HG03103 (cell line): Measurements from ENCODE around the gene PRIMA1.

Source experiments
- ATAC-seq: cut with Tn5 transposase; IDR thresholded peaks from one replicate; pipeline ENCODE4 v1.9.1; 2021; ENCODE audit warnings: low read depth; ENCODE audit not compliant: unreplicated experiment

Gene PRIMA1

DNA sequence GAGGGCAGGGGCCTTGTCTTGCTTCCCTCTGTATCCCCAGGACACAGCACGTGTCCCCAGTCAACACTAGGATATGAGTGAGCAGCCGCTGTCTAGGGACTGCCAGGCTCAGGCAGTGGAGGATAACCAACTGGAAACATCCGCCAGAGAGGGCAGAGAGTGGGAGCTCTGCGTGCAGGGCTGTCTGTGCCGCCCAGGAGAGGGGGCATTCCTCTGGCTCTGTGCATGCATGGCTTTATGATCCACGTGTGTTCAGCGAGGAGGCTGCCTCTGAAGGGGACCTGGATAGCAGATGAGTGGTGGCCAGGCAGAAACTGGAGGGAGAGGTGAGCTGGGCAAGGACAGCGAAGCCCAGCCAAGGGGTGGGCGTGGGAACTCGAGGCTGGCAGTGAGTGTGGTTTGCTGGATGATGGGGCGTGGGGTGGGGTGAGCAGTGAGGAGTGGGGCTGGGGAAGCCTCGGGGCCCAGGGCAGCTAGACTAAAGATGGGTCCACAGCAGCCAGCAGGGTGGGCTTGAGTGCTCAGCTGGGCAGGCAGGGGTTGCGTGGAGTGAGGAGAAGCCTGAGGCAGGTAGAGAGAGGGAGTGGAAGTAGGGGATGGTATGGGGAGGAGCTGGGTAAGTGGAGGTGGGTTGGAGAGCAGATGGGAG, 72.9 kb downstream of the PRIMA1 start:
- ATAC-seq = no peak

- no peak for ATAC-seq
Measured at GRCh38 chr14:93714605-93715004, 73.7 kb downstream of the PRIMA1 start.

GRCh38 chr14:93713726-93714405, 74.4 kb downstream of the PRIMA1 start:
- no peak for ATAC-seq

- ATAC-seq = no peak
Measured at GRCh38 chr14:93712838-93713724, 75.2 kb downstream of the PRIMA1 start.

DNA sequence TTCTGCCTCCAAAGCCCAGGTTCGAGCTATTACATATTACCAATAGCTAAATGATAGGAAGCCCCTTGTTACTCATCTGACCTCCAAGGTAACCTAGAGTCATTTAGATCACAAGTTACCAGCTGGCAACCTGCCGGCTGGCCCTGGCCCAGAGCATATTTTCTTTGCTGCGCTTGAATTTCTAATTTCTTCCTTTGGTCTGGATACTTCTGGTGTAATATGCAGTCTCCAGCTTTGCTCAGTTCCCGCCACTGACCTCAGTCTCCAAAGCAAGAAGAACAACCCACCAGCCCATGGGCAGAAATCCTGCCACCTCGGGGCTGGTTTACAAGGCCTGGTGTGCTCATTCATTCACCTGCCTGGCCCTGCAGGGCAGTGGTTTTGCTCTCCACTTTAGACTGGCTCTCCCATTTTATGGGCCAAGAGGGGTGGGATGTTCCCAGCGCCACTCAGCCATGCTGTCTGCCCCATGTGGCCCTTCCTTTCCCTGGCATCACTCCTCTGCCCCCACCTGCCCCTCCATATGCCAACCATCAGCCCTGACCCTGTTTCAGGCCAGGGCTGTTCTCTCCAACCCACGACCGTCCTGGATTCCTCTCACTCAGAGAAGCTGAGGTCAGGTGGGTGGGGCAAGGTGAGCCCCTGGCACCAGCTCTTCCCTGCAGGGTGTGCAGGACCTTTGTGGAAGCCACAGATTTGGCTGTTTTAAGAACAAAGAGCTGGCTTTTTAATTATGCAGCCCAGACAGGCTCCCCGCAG, 76.0 kb downstream of the PRIMA1 start:
- no peak for ATAC-seq

DNA sequence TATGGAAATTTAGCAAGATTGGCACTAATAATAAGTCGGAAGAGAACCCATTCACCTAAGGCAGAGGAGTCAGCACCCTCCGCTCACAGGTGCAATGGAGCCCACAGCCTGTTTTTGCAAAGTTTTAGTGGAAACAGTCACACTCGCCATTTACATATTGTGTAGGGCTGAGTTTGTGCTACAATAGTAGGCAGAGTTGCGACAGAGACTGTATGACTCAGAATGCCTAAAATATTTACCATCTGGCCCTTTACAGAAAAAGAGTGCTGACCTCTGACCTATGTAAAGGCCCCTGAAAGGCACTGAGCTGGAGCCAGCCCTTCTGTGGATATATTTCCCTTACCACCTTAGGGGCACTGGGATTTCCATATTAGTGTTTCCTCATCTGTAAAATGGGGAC, 79.0 kb downstream of the PRIMA1 start:
- ATAC-seq = no peak

DNA sequence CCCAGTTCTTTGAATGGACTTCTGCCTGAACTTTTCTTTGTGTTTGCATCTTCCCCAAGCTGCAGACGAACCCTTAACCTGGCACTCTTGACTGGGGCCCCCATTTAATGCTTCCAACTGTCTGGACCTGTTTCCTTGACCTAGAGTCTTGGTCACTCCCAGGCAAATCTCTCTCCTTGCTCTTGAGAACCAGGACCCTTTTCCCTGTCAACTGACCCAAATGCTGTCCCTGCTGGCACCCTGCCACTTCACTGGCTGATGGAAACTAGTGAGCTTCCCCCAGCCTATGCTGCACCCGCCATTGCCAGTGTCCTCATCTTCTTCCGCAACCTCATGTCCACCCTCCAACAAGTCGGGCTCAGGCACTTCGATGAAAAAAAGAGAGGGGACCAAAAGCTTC, 79.5 kb downstream of the PRIMA1 start:
- ATAC-seq = no peak

DNA sequence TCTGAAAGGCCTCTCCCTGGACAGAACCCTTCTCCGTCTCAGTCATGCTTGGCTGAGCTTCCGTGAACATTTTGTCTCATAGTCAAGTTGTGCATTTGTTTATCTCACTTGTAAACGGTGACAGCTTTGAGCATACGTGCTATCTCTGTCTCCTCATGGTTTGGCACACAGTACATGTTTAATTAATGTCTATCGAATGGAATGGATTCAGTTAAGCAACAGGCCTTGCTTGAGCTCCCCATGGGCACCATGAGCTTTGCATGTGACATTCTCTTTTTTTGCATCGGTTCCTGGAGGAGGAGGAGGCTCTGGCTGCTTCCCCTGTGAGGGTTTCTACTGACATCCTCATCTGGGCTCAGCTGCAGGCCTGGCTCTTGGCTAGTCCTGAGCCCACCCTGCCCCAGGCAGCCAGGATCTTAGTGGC, 80.0 kb downstream of the PRIMA1 start:
- ATAC-seq = no peak

- ATAC-seq = no peak
Measured at GRCh38 chr14:93707475-93707874, 80.8 kb downstream of the PRIMA1 start.

DNA sequence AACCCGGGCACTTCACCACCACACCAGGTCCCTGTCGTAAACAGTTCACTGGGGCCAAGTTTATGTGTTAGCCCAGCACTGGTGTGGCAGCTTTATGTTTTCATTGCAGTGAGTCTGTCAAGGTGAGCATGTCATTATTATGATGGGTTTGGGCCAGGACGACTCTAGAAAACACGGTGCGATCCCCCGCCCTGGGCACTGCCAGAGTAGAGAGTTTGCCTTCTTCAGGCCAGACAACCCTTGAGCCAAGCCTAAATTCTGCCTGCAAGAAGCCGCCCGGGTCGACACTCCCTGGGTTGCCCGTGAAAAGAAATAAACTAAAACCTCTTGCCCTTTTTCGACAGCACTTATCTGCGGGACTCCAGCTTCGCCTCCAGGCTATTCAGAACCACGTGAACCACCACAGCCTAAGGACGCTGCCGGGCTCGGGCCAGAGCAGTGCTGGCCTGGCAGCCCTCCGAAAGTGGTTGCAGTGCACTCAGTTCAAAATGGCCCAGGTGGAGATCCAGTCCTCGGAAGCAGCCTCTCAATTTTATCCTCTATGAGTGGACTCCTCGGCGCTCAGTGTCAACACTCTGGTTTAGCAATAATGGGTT, 81.8 kb downstream of the PRIMA1 start:
- no peak for ATAC-seq

GRCh38 chr14:93705513-93706156, 82.7 kb downstream of the PRIMA1 start:
- ATAC-seq = no peak

DNA sequence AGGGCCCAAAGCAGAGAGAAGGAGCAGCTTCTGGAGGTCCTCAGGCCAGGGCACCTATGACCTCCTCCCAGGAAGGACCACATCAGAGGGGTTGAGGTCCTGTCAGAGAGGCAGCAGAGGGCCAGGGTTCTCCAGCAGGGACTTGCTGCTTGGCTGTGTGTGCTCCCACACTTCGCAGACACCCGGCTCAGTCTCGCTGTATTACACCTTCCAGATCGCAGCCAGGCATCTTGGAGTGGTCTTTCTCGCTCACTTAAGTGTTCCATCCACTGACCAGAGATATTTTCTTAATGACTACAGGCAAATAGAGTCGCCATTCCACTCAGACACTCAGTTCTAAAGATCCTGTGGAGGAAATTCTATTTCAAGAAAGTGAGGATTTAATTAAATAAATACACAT, 84.3 kb downstream of the PRIMA1 start:
- ATAC-seq = no peak

- ATAC-seq = no peak
Measured at GRCh38 chr14:93702946-93703345, 85.3 kb downstream of the PRIMA1 start.

GRCh38 chr14:93701562-93701961, 86.7 kb downstream of the PRIMA1 start:
- ATAC-seq = no peak

- ATAC-seq = no peak
Measured at GRCh38 chr14:93700928-93701327, 87.4 kb downstream of the PRIMA1 start.

- ATAC-seq = no peak
Measured at GRCh38 chr14:93693914-93694313, 94.4 kb downstream of the PRIMA1 start.

DNA sequence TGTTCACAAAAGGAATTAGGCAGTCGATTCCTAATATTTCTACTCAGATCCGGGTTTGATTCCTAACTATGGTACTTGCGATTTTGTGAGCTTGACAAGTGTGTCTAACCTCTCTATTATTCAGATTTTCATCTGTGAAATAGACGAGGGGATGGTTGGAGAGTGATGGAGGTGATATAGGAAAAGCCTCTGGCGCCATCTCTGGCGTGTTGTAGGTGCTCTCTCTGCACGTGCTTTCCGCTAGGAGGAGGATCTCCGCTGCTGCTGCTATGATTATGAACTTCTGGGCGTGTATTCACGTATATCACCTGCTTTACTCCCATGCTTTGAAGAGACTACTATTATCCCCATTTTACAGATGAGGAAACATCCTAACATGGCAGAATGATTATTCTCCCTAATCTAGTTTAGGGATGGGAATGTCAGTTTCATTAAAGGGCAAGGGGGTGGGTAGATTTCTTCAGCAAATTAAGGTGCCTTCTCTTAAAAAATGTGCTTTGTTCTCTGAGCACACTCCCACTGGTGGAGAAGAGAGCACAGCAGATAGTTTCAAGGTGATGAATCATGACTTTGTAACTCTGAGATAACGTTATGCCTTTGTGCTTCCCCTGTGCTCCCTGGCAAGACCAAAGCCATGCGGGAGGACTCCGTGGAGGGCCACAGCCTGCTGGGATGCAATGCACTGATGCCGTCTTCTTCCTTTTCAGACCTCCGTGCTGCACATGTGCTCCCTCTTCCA, 97.1 kb downstream of the PRIMA1 start:
- no peak for ATAC-seq

- no peak for ATAC-seq
Measured at GRCh38 chr14:93690146-93690545, 98.1 kb downstream of the PRIMA1 start.

- ATAC-seq = no peak
Measured at GRCh38 chr14:93688820-93689219, 99.5 kb downstream of the PRIMA1 start.
